Activated CD4-positive, alpha-beta T cell treated with anti-CD3 and anti-CD28 coated beads, Interleukin-10, Interleukin-2, amounts not matched to agents 100 ng/mL and 50 ng/mL, durations not matched to agents 16 hours and 8 hours (primary cell): ENCODE results near the gene ZNF460.
A peak's percentile ranks its signal among the peaks of the same experiment; 100 is the strongest.

ENCODE experiments used
- DNase-seq: peaks from one replicate; pipeline ENCODE4 v3.0.0-alpha.2; 2020

Gene ZNF460

GRCh38 chr19:57280962-57281400 is 696 bp downstream of the ZNF460 start:
- peak; percentile 34 for DNase-seq

GRCh38 chr19:57282011-57282643 is 1.8 kb downstream of the ZNF460 start:
- DNase-seq, result peak; percentile 47

- no peak for DNase-seq
These were observed 8.1 kb downstream of the ZNF460 start for GRCh38 chr19:57288373-57288772.

GRCh38 chr19:57290970-57291369 is 10.7 kb downstream of the ZNF460 start:
- DNase-seq, result no peak

- DNase-seq, result no peak
These were observed 12.3 kb downstream of the ZNF460 start for GRCh38 chr19:57292547-57292946.

GRCh38 chr19:57293719-57294118 is 13.4 kb downstream of the ZNF460 start:
- DNase-seq, result no peak

GRCh38 chr19:57302020-57302465 is 21.8 kb downstream of the ZNF460 start:
- DNase-seq, result no peak

GRCh38 chr19:57302727-57303401 is 22.6 kb downstream of the ZNF460 start:
- no peak for DNase-seq

GRCh38 chr19:57305056-57305455 is 24.8 kb downstream of the ZNF460 start:
- no peak for DNase-seq

GRCh38 chr19:57308514-57308913 is 28.2 kb downstream of the ZNF460 start:
- no peak for DNase-seq

GRCh38 chr19:57310792-57311191 is 30.5 kb downstream of the ZNF460 start:
- no peak for DNase-seq

- DNase-seq, result no peak
These were observed 33.9 kb downstream of the ZNF460 start for GRCh38 chr19:57314146-57314545.

- DNase-seq, result no peak
These were observed 37.2 kb downstream of the ZNF460 start for GRCh38 chr19:57317503-57317902.

- DNase-seq, result no peak
These were observed 39.5 kb downstream of the ZNF460 start for GRCh38 chr19:57319869-57320179.

- peak; percentile 96 for DNase-seq
These were observed 40.1 kb downstream of the ZNF460 start, which contains the start of gene ZNF543 for GRCh38 chr19:57320180-57321084. Gene ZNF543 (plus strand): TSS chr19:57320472. CDS start chr19:57320854, 382 bp downstream.

- DNase-seq, result no peak
These were observed 40.8 kb downstream of the ZNF460 start for GRCh38 chr19:57321116-57321515.

GRCh38 chr19:57321751-57322150 is 41.5 kb downstream of the ZNF460 start:
- DNase-seq, result no peak

GRCh38 chr19:57324992-57325391 is 44.7 kb downstream of the ZNF460 start:
- DNase-seq, result no peak

- no peak for DNase-seq
These were observed 47.7 kb downstream of the ZNF460 start for GRCh38 chr19:57327993-57328392.

- no peak for DNase-seq
These were observed 53.9 kb downstream of the ZNF460 start for GRCh38 chr19:57334191-57334590.

GRCh38 chr19:57338877-57339276 is 58.6 kb downstream of the ZNF460 start:
- DNase-seq, result no peak

- DNase-seq, result no peak
These were observed 62.3 kb downstream of the ZNF460 start for GRCh38 chr19:57342582-57342981.
